Chondrocyte (in vitro differentiated cells): ENCODE data around the gene HIRA. TPM values are rescaled to one million over a fixed set of nuclear protein-coding genes. Genes with fewer than 3 reads are reported as not detected.
A peak's percentile ranks its signal among the peaks of the same experiment; 100 is the strongest.

Source experiments
- DNase-seq: peaks from one replicate; pipeline ENCODE4 v3.0.0; 2021; ENCODE audit warnings: mixed read lengths, low spot score
- H3K27ac Mint-ChIP-seq: one replicate; pipeline ENCODE4 v1.8.0; 2021; ENCODE audit warnings: mild to moderate bottlenecking, moderate library complexity, mixed read lengths; ENCODE audit not compliant: unreplicated experiment
- H3K27me3 Mint-ChIP-seq: 2 replicates; pipeline ENCODE4 v1.8.0; 2021; ENCODE audit warnings: low read depth, mixed read lengths
- H3K36me3 Mint-ChIP-seq: 2 replicates; pipeline ENCODE4 v1.8.0; 2021; ENCODE audit warnings: low read depth, mixed read lengths
- H3K4me1 Mint-ChIP-seq: 2 replicates; pipeline ENCODE4 v1.8.0; 2021; ENCODE audit warnings: low read depth, mild to moderate bottlenecking, mixed read lengths
- H3K4me3 Mint-ChIP-seq: one replicate; pipeline ENCODE4 v1.8.0; 2021; ENCODE audit warnings: mild to moderate bottlenecking, moderate library complexity, mixed read lengths; ENCODE audit not compliant: unreplicated experiment
- H3K9me3 Mint-ChIP-seq: 2 replicates; pipeline ENCODE4 v1.8.0; 2021; ENCODE audit warnings: low read depth, mixed read lengths
- total RNA-seq: library from RNA; stranded (reverse); gene quantifications from 3 replicates; pipeline ENCODE4 v1.2.1, GENCODE V29; 2021
- TF ChIP-seq, protein P1 (sequence below): fragments of 200-600 bp; sonication (generic); IDR thresholded peaks from 2 replicates; pipeline ENCODE4 v1.5.0; 2021; ENCODE audit warnings: antibody characterized with exemption, mild to moderate bottlenecking, moderate library complexity

The HIRA gene
- total RNA-seq, 1 donor from 2014 or later: 31.8 TPM

DNA sequence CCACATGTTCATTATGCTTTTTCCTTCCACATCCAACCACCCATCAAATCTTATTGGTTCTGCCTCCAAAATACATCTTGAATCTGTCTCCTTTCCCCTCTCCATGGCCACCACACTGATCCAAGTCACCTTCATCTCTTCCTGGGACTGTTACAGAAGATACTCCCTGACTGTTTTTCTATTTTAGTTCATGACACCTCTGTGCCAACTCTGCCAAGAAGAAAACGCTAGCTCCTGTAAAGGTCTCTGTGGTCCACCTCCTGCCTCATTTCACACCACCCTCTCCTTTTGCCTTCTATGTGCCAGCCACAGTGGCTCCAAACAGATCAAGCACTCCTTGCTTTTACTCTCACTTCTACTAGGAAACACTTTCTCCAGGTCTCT lies 81.1 kb downstream of the HIRA start:
- H3K36me3 Mint-ChIP-seq: peaks cover 39% of the 10 kb centered on the region
- H3K4me1 Mint-ChIP-seq: no peaks in the 10 kb centered on the region
- no peaks in the 10 kb centered on the region for H3K27me3 Mint-ChIP-seq
- no peak overlapping the region for H3K27ac Mint-ChIP-seq
- H3K9me3 Mint-ChIP-seq: no peaks in the 10 kb centered on the region
- TF ChIP-seq, protein P1, sequence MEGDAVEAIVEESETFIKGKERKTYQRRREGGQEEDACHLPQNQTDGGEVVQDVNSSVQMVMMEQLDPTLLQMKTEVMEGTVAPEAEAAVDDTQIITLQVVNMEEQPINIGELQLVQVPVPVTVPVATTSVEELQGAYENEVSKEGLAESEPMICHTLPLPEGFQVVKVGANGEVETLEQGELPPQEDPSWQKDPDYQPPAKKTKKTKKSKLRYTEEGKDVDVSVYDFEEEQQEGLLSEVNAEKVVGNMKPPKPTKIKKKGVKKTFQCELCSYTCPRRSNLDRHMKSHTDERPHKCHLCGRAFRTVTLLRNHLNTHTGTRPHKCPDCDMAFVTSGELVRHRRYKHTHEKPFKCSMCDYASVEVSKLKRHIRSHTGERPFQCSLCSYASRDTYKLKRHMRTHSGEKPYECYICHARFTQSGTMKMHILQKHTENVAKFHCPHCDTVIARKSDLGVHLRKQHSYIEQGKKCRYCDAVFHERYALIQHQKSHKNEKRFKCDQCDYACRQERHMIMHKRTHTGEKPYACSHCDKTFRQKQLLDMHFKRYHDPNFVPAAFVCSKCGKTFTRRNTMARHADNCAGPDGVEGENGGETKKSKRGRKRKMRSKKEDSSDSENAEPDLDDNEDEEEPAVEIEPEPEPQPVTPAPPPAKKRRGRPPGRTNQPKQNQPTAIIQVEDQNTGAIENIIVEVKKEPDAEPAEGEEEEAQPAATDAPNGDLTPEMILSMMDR: no peak
- H3K4me3 Mint-ChIP-seq: no peak overlapping the region
- DNase-seq: no peak

DNA sequence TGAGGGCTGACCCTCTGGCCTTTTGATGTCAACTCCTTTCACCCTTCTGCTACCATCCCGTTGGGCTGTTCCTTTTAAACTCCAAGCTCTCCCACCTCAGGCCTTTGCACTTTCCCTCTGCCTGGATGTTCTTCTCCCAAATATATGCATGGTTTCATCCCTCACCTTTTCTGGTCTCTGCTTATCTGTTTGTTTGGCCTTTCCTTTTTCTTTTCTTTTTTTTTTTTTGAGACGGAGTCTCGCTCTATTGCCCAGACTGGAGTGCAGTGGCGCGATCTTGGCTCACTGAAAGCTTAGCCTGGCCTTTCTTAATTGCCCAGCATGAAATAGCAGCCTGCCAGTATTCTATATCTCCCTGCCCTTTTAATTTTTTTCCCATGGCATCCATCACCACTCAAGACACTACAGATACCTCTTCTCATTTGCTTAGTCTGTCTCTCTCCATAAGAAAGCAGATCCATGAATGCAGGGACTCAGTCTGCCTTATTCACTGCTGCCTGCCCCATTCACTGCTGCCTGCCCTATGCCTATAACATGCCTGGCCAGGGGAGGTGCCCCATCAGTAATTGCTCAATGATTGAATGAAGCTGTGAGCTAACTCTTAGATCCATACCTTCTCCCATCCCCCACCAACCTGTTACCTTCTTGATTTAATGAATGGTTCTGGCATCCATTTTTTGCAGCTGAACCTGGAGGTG lies 81.6 kb downstream of the HIRA start:
- no peaks in the 10 kb centered on the region for H3K4me1 Mint-ChIP-seq
- no peaks in the 10 kb centered on the region for H3K27me3 Mint-ChIP-seq
- peaks cover 41% of the 10 kb centered on the region for H3K36me3 Mint-ChIP-seq
- H3K4me3 Mint-ChIP-seq: no peak overlapping the region
- TF ChIP-seq, protein P1: no peak
- no peak for DNase-seq
- no peaks in the 10 kb centered on the region for H3K9me3 Mint-ChIP-seq
- peak overlapping the region; percentile 9 for H3K27ac Mint-ChIP-seq

DNA sequence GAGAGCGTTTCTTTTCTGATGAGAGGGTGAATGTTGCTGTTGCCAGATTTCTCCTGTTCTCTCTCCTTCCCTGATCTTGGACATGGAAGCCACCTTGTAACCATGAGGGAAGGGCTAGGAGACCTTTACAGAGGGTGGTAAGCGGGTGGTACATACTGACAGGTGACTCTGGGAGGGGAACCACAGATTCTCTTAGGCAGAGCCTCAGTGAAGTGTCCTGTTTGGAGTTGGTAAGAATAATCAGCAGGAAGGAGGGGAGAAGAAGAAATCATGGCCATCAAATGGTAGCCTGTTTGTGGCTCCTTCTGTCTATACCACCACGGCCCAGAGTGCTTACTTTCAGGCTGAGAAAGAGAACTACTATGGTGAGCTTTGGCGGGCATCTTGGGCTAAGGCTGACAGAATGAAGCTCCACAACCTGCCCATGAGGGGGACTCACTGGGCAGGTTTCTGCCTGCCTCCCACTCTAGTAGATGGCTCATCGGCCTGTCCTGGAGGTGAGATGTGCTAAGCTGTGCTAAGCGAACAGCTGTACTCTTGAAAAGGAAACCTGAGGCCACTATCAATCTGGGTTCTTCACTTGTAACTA lies 84.8 kb downstream of the HIRA start:
- Mint-ChIP-seq H3K9me3 (peaks cover 3% of the 10 kb centered on the region), H3K27me3 (no peaks in the 10 kb centered on the region), H3K4me1 (no peaks in the 10 kb centered on the region), H3K27ac (no peak overlapping the region), H3K4me3 (no peak overlapping the region), H3K36me3 (peaks cover 51% of the 10 kb centered on the region)
- TF ChIP-seq, protein P1: no peak
- DNase-seq: no peak

DNA sequence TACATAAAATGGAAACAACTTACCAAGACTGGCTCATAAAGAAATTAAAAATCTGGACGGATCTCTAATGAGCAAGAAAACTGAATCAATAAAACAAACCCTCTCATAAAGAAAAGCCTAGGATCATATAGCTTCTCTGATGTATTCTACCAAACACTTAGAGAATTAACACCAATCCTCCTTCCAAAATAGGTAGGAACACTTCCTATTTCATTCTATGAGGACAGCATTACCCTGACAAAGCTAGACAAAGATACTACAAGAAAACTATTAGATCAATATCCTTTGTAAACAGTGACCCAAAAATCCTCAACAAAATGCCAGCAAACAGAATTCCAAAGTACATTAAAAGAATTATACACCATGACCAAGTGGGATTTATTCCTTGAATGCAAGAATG lies 87.1 kb downstream of the HIRA start:
- no peak for DNase-seq
- peaks cover 5% of the 10 kb centered on the region for H3K9me3 Mint-ChIP-seq
- no peaks in the 10 kb centered on the region for H3K4me1 Mint-ChIP-seq
- H3K27ac Mint-ChIP-seq: no peak overlapping the region
- H3K4me3 Mint-ChIP-seq: no peak overlapping the region
- H3K27me3 Mint-ChIP-seq: no peaks in the 10 kb centered on the region
- TF ChIP-seq, protein P1: no peak
- peaks cover 46% of the 10 kb centered on the region for H3K36me3 Mint-ChIP-seq

DNA sequence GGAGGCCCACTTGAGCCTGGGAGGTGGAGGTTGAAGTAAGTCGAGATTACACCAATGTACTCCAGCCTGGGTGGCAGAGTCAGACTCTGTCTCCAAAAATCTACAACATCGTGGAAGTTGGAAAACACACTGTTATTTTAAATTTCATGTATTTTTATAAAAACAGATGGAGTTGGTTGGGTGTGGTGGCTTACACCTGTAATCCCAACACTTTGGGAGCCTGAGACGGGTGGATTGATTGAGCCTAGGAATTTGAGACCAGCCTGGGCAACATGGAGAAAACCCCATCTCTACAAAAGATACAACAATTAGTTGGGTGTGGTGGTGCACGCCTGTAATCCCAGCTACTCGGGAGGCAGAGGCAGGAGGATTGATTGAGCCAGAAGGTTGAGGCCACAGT lies 88.1 kb downstream of the HIRA start:
- Mint-ChIP-seq H3K36me3 (peaks cover 53% of the 10 kb centered on the region), H3K9me3 (peaks cover 12% of the 10 kb centered on the region), H3K27ac (peak overlapping the region; percentile 53), H3K4me3 (no peak overlapping the region), H3K27me3 (no peaks in the 10 kb centered on the region), H3K4me1 (no peaks in the 10 kb centered on the region)
- DNase-seq: no peak
- TF ChIP-seq, protein P1: no peak
